Right lobe of liver (tissue), 6 donors: Measurements from ENCODE around the gene FLT3. TPM values are rescaled to one million over a fixed set of nuclear protein-coding genes. Genes with fewer than 3 reads are reported as not detected.

ENCODE experiments used
- ATAC-seq, 4 donors: fragments of 200-7000 bp; cut with Tn5 transposase; one replicate each; pipeline ENCODE4 v1.9.1; 2020; ENCODE audit warnings: mild to moderate bottlenecking in 4 of 4, moderate library complexity in 4 of 4
- DNase-seq, 3 donors: peaks; one replicate each; pipeline ENCODE4 v3.0.0-alpha.2; 2020
- H3K27ac ChIP-seq, 3 donors: fragments of 200-600 bp; one replicate each; pipeline ENCODE4 v1.8.0; 2022
- H3K27me3 ChIP-seq, 2 donors: fragments of 200-600 bp; one replicate each; pipeline ENCODE4 v1.8.0; 2022
- H3K36me3 ChIP-seq, 4 donors: fragments of 200-600 bp; sonication (generic) in 1 of 4; one replicate each; pipeline versions ENCODE4 v1.5.1 to v1.8.0; 2017 to 2022; ENCODE audit warnings: control low read depth in 1 of 4
- H3K4me1 ChIP-seq, 4 donors: fragments of 200-600 bp; sonication (generic) in 1 of 4; one replicate each; pipeline versions ENCODE4 v1.5.1 to v1.8.0; 2017 to 2022; ENCODE audit warnings: control low read depth in 1 of 4
- H3K4me3 ChIP-seq, 3 donors: fragments of 200-600 bp; one replicate each; pipeline ENCODE4 v1.8.0; 2022
- H3K9me3 ChIP-seq, 4 donors: fragments of 200-600 bp; sonication (generic) in 1 of 4; one replicate each; pipeline versions ENCODE4 v1.5.1 to v1.8.0; 2017 to 2022; ENCODE audit warnings: control low read depth in 1 of 4
- CTCF ChIP-seq, 4 donors: fragments of 200-600 bp in 3 of 4; fragments of 450-650 bp in 1 of 4; IDR thresholded peaks; one replicate each; pipeline versions ENCODE4 v1.5.1 to v1.8.0; 2016 to 2022; ENCODE audit warnings: antibody characterized with exemption in 4 of 4, mild to moderate bottlenecking in 2 of 4
- POLR2A ChIP-seq: fragments of 450-650 bp; IDR thresholded peaks from one replicate; pipeline ENCODE4 v1.6.1; 2017; ENCODE audit warnings: antibody characterized with exemption, mild to moderate bottlenecking
- WGBS: methylation state at CpG from one replicate; pipeline ENCODE4 v1.1.6; 2018; ENCODE audit warnings: low coverage, low lambda C conversion rate; ENCODE audit not compliant: insufficient coverage; ENCODE audit errors: missing lambda C conversion rate; 5-methylcytosine and 5-hydroxymethylcytosine counted together
- intact Hi-C, 2 donors: fragments of 100-400 bp; cut with DNase I; formaldehyde crosslinking; loops; one replicate each; pipeline versions ENCODE4 v1.11.2 to v1.14.1; 2022
- total RNA-seq, 6 experiments: library from RNA; depleted of rRNA in 2 of 6; stranded (reverse); fragments of >200 nt in 2 of 6; fragmentation: NEBNext Ultra II Directional in 3 of 6; extraction: Animal tissue kit (Norgen Biotek cat#: 25700) in 3 of 6; gene quantifications; one replicate each; pipeline versions ENCODE4 v1.1.0 to v1.2.4, GENCODE V29; 2016 to 2023
- donor health status: DM: no; HTN: yes; CAD: no.
- donor health status: DM: no; HTN: no; CAD: no.
- donor health status: DM: no; HTN: no; CAD: no.
- donor health status: DM: no; HTN: yes; CAD: no.
- donor health status: DM: no; HTN: yes; CAD: no.

Gene FLT3
- total RNA-seq, 6 experiments from 2014 or later: 0.04 to 0.74 (median 0.24) TPM

GRCh38 chr13:28136916-28137315 is 36.5 kb upstream of the FLT3 start:
- no peak for TF ChIP-seq CTCF (IDR thresholded peaks at IDR 0.05)
- TF ChIP-seq POLR2A: no peak
- Histone ChIP-seq H3K9me3 (no peaks in the 10 kb centered on the region), H3K4me3 (peak overlapping the region in 2 of 3 donors; percentile 87 to 99), H3K36me3 (no peaks in the 10 kb centered on the region), H3K27ac (no peak overlapping the region), H3K27me3 (no peaks in the 10 kb centered on the region), H3K4me1 (peaks cover 0 to 10% (median 4%) of the 10 kb centered on the region in 4 donors)
- ATAC-seq (no peak), DNase-seq (no peak)
- WGBS: 44% methylated on average over 7 of the region's 7 CpGs
- intact Hi-C loops: no loop called here

- Histone ChIP-seq H3K4me1 (no peaks in the 10 kb centered on the region), H3K36me3 (no peaks in the 10 kb centered on the region), H3K4me3 (no peak overlapping the region), H3K9me3 (no peaks in the 10 kb centered on the region), H3K27ac (no peak overlapping the region), H3K27me3 (no peaks in the 10 kb centered on the region)
- intact Hi-C loops: no loop called here
- DNase-seq: no peak
- WGBS: 84% methylated on average over 8 of the region's 11 CpGs
- no peak for ATAC-seq
- TF ChIP-seq POLR2A (no peak), CTCF (IDR thresholded peaks at IDR 0.05) (no peak)
Measured at GRCh38 chr13:28131646-28132045, 31.3 kb upstream of the FLT3 start.

GRCh38 chr13:28129911-28130693 is 29.7 kb upstream of the FLT3 start:
- H3K4me3 ChIP-seq: no peak overlapping the region
- H3K9me3 ChIP-seq: no peaks in the 10 kb centered on the region
- no peak overlapping the region for H3K27ac ChIP-seq
- no peaks in the 10 kb centered on the region for H3K27me3 ChIP-seq
- H3K36me3 ChIP-seq: no peaks in the 10 kb centered on the region
- WGBS: 53% methylated on average over 5 of the region's 5 CpGs
- ATAC-seq: no peak
- no peak for TF ChIP-seq POLR2A
- TF ChIP-seq CTCF (IDR thresholded peaks at IDR 0.05): no peak
- intact Hi-C loops: no loop called here
- H3K4me1 ChIP-seq: no peaks in the 10 kb centered on the region
- DNase-seq: no peak

GRCh38 chr13:28128926-28129325 is 28.6 kb upstream of the FLT3 start:
- intact Hi-C loops: no loop called here
- Histone ChIP-seq H3K4me1 (no peaks in the 10 kb centered on the region), H3K9me3 (no peaks in the 10 kb centered on the region), H3K27me3 (no peaks in the 10 kb centered on the region), H3K36me3 (no peaks in the 10 kb centered on the region), H3K4me3 (no peak overlapping the region), H3K27ac (no peak overlapping the region)
- no peak for TF ChIP-seq CTCF (IDR thresholded peaks at IDR 0.05)
- TF ChIP-seq POLR2A: no peak
- DNase-seq: no peak
- no peak for ATAC-seq

- no peaks in the 10 kb centered on the region for H3K9me3 ChIP-seq
- intact Hi-C loops: no loop called here
- H3K27me3 ChIP-seq: no peaks in the 10 kb centered on the region
- no peaks in the 10 kb centered on the region for H3K4me1 ChIP-seq
- ATAC-seq (peak in 3 of 4 donors; percentile 20 to 63 (median 30)), DNase-seq (no peak)
- TF ChIP-seq CTCF (IDR thresholded peaks at IDR 0.05): no peak
- no peak for TF ChIP-seq POLR2A
- no peak overlapping the region for H3K4me3 ChIP-seq
- H3K27ac ChIP-seq: no peak overlapping the region
- no peaks in the 10 kb centered on the region for H3K36me3 ChIP-seq
Measured at GRCh38 chr13:28128030-28128429, 27.7 kb upstream of the FLT3 start.
